HG03135 (cell line): ENCODE measurements around the gene TRIOBP.
"Not testable (repeated sequence)": the region's sequence is repeated elsewhere in the genome, so short reads cannot be mapped to it uniquely, and the experiment has no call there.

Experiments
- ATAC-seq: cut with Tn5 transposase; IDR thresholded peaks from one replicate; pipeline ENCODE4 v1.9.1; 2021; ENCODE audit warnings: mild to moderate bottlenecking, moderate library complexity; ENCODE audit not compliant: unreplicated experiment

TRIOBP gene, protein sequence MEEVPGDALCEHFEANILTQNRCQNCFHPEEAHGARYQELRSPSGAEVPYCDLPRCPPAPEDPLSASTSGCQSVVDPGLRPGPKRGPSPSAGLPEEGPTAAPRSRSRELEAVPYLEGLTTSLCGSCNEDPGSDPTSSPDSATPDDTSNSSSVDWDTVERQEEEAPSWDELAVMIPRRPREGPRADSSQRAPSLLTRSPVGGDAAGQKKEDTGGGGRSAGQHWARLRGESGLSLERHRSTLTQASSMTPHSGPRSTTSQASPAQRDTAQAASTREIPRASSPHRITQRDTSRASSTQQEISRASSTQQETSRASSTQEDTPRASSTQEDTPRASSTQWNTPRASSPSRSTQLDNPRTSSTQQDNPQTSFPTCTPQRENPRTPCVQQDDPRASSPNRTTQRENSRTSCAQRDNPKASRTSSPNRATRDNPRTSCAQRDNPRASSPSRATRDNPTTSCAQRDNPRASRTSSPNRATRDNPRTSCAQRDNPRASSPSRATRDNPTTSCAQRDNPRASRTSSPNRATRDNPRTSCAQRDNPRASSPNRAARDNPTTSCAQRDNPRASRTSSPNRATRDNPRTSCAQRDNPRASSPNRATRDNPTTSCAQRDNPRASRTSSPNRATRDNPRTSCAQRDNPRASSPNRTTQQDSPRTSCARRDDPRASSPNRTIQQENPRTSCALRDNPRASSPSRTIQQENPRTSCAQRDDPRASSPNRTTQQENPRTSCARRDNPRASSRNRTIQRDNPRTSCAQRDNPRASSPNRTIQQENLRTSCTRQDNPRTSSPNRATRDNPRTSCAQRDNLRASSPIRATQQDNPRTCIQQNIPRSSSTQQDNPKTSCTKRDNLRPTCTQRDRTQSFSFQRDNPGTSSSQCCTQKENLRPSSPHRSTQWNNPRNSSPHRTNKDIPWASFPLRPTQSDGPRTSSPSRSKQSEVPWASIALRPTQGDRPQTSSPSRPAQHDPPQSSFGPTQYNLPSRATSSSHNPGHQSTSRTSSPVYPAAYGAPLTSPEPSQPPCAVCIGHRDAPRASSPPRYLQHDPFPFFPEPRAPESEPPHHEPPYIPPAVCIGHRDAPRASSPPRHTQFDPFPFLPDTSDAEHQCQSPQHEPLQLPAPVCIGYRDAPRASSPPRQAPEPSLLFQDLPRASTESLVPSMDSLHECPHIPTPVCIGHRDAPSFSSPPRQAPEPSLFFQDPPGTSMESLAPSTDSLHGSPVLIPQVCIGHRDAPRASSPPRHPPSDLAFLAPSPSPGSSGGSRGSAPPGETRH (N-terminal part only)

DNA sequence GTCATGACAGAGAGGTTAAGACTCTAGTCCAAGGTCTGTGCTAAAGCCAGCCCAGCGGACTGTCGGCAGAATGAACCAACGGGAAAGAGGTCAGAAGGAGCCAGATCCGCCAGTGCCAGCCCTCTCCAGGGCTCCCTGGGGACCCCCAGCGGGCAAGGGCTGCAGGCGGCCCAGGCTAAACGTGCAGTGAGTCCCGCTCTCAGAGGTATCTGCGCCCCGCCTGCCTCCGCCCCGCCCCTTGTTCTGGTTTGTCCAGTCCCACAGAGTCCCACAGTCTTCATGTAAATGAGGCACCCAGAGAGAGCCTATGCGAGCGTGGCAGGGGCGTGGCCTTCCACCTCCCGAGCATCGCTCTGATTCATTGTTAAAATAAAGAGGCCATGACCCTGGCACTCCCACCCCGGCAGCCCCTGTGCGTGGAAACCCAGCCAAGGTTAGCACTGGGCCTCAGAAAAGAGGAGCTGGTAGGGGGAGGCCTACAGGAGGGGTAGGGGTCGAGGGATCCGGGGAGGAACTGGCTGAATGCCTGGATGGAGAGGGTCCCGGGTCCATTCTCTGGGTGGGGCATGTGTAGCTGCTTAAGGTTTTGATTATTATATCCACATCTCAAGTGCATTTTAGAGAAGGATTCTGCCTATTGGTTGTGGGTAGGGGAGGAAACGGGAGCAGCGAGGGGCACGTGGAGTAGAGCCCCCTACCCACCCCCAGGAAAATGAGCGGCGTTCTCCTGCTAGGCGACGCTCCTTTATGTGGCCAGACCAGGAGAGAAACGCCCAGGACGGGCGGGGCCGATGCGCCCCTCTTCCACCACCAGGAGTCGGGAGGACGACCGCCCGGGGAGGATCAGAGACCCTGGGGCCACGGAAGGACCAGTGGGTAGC, at the start of gene TRIOBP:
TRIOBP (plus strand) TSS at position 392 of the 881 bp plus-strand sequence. CDS start 4,318 bp downstream, outside the sequence.
- peak; percentile 91 for ATAC-seq

DNA sequence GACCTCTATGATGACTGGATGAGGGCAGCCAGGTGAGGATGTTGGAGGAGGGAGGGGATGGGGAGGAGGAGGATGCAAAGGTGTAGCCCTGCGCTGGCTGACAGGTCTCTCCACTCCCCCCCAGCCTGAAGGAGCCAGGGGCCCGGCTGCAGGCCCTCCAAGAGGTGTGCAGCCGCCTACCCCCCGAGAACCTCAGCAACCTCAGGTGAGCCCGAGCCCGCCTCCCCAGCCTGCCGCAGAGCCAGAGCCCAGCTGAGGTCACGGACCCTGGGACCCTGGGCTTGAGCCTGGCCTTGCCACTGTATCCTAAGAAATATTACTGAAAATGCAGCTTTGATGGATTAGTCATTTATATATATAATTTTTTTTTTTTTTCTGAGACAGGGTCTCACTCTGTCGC, 49.5 kb upstream of the TRIOBP start:
- no peak for ATAC-seq

DNA sequence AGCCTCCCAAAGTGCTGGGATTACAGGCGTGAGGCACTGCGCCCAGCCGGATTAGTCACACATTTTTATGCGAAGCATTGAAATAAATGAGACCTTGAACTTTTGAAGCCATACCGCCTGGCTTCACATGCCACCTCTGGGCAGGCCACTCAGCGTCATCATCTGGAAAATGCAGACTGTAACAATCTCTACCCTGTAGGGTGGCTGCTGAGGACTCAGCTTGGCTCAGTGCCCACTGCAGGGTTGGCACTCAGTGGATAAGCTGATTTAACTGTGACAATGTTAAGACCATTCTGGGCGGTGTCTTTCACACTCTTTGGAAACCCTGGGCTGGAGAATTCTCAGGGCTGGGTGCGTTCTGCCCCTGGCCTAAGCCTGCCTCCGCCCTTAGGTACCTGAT, 48.9 kb upstream of the TRIOBP start:
- ATAC-seq = no peak

DNA sequence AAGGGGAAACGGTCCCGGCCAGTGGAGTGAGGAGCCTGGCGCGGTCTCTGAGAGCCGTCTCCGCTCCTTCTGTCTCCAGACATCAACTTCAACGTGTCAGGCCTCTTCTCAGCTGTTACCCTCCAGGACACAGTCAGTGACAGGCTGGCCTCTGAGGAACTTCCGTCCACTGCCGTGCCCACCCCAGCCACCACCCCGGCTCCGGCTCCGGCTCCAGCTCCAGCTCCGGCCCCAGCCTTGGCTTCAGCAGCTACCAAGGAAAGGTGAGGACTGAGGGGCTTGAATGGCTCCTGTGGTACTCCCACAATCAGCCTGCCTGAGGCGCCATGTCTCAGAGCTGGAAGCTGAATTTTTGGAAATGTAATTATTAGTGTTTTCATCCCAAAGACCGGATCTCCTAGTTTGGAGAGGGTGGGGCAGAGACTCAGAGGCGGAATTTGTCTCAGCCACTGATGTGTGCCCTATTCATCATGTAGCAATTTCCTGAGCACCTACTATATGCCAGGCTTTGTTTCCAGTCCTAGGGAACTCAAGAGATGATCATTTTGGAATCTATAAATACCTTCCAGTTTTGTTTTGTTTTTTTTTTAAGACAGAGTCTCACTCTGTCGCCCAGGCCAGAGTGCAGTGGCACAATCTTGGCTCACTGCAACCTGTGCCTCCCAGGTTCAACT, 46.2 kb upstream of the TRIOBP start:
- no peak for ATAC-seq

DNA sequence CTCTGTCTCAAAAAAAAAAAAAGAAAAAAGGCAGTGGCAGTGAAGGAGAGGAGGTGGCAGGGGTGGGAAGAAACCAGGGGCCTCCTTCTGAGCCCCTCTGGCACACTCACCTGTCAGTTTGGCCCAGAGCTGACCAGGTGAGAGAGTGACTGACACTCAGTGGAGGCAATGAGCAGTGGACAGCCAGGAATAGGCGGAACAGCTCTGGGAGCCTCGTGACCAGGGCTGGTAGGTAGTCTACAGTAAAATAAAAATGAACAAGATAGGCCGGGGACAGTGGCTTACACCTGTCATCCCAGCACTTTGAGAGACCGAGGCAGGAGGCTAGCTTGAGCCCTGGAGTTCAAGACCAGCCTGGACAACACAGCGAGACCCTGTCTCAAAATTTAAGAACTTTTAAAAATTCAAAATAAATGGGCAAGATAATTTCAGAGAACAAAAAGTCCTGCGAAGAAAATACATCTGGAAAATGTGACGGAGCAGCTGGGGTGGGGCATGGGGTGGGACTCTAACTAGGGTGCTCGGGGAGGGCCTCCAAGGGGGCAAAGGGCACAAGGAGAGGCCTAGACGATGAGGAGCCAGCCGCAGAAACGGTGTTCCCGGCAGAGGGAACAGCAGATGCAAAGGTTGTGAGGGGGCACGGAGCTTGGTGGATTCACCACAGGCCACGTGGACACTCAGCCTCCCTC, 42.1 kb upstream of the TRIOBP start:
- no peak for ATAC-seq

DNA sequence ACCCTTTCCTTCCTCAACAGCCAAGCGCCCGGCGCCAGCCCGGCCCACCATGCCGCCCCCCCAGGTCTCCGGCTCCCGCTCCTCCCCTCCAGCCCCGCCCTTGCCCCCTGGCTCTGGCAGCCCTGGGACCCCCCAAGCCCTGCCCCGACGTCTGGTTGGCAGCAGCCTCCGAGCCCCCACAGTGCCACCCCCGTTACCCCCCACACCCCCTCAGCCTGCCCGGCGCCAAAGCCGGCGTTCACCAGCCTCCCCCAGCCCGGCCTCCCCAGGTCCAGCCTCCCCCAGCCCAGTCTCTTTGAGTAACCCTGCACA, 41.6 kb upstream of the TRIOBP start:
- ATAC-seq = no peak

DNA sequence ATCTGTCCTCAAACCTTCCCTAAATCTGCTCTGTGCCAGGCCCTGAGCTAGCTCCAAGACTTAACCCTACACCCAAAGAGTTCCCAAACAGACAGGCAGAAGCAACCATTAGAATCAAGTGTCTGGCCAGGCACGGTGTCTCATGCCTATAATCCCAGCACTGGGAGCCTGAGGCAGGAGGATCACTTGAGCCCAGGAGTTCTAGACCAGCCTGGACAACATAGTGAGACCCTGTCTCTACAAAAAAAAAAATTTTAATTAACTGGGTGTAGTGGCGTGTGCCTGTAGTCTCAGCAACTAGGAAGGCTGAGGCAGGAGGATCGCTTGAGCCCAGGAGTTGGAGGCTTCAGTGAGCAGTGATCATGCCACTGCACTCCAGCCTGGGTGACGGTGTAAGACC, 40.3 kb upstream of the TRIOBP start:
- not testable (repeated sequence) for ATAC-seq

DNA sequence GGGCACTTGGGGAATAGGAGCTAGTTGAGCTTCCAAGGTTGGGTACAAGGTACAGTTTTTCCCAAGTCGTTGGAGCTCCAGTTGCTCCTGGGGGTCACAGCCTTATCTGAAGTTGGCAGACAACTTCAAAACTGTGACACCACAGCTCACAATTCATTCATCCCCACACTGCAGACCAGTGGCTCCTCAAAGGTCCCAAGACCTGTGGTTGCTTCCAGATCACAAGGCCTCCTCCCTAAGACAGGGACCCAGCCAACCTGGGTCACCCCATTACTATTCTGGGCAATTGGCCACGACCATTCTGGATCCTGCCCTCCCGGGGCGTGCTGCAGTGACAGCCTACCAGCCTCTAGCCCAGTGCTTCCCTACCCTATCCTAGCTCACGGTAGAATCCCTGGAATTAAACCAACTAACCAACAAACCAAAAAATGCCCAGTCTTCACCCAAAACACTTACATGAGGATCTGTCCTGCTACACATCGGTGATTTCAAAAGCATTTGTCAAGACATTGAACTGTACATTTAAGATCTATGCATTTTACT, 39.2 kb upstream of the TRIOBP start:
- ATAC-seq = no peak

DNA sequence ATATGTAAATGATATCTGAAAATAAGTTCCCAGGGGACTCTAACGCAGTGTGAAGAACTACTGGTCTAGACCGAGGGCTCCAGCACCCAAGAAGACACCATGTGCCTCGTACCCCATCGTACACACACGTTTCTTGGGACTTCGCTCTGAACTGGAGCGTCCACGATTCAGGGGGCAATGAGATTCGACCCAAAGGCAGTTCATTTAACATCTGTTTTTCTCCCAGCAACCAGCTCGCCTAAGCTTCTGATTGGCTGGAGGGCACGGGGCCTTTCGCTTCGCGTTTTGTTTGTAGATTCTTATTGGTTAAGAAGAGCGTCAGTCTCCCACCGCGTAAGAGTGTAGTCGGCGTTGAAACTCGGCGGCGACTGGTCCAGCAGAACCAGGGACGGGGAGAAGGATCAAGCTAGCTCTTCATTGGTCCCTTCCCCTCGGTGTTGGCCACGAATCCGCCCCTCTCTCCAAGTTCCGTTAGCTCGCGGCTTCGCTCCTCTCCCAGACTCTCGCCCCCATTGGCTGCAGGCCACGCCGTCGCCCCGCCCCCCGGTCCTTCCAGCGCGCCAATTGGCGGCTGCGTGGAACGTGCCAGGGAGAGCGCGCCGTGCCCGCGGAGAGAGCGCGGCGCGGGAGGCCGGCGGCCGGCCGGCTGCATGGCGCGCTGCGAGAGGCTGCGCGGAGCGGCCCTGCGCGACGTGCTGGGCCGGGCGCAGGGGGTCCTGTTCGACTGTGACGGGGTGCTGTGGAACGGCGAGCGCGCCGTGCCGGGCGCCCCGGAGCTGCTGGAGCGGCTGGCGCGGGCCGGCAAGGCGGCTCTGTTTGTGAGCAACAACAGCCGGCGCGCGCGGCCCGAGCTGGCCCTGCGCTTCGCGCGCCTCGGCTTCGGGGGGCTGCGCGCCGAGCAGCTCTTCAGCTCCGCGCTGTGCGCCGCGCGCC, 38.4 kb upstream of the TRIOBP start, which contains the start of gene PDXP:
PDXP (plus strand) TSS at position 591 of the 933 bp plus-strand sequence; CDS start at position 651, 60 bp downstream.
- ATAC-seq = peak; percentile 77

DNA sequence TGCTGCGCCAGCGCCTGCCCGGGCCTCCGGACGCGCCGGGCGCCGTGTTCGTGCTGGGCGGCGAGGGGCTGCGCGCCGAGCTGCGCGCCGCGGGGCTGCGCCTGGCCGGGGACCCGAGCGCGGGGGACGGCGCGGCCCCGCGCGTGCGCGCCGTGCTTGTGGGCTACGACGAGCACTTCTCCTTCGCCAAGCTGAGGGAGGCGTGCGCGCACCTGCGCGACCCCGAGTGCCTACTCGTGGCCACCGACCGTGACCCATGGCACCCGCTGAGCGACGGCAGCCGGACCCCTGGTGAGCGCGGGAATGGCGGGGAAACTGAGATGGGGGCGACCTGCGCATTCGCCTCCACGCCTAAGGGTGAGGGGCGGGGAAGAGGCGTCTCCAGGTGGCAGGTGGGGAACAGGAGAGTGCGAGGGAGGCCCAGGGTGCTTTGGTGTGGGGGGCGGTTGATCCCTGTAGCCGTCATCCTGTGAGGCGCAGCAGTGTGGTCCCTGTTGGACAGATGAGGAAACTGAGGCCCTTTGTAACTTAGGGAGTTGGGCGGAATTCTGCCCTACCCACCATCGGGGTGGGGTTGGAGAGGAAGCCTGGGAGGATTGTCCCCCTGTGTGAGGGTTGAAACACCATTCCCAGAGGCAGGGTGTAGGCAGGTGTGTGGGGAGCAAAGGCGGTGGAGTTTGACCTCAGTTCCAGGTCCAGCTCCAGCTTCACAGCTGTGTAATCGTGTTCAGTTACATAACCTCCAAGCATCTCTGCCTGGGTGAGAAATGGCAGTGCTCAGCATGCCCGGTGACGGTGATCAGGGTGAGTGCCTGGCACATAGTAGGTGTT, 37.6 kb upstream of the TRIOBP start:
- ATAC-seq = peak; percentile 11

DNA sequence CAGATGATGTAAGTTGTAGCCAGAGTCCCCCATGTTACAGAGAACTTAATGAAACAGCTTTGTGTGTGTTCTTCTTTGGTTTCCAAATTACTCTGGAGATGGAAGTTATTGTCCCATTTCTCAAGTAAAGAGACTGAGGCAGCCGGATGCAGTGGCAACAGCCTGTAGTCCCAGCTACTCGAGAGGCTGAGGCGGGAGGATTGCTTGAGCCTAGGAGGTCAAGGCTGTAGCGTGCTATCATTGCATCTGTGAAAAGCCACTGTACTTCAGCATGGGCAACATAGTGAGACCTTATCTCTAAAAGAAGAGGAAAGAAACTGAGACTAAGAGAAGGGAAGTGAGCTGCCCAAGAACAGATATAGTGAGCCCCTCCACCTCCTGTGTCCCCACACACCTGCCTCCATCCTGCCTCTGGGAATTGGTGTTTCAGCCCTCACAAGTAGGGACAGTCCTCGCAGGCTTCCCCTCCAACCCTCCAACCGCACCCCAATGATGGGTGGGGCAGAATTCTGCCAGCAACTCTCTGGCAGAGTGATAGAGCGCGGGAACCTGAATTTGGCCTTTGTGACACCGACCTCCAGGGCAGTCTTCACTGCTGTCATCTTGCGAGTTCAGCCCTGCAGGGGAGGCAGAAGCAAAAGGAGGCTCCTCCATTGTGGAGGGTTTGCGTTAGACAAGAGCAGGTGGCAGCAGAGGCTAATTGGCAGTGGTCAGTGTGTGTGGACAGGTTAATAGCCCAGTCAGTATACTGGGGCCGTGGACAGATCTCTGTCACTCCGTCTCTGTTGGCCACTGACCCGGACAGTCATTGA, 36.7 kb upstream of the TRIOBP start:
- ATAC-seq = no peak

DNA sequence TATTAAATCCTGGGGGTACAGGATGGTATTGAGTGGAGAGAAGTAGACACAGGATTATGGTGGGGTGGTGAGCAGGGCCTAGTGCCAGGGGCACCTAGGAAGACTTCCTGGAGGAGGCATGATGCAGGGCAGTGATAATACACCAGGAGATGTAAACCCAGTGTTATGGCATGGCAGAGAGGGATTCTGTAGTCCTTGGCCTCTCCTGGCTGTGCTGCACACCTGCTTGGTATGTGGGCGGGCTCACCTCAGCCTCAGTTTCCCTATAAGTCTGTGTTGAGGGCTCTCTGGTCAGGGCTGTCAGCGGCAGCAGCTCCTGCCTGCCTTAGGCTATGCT, 36.2 kb upstream of the TRIOBP start:
- no peak for ATAC-seq

DNA sequence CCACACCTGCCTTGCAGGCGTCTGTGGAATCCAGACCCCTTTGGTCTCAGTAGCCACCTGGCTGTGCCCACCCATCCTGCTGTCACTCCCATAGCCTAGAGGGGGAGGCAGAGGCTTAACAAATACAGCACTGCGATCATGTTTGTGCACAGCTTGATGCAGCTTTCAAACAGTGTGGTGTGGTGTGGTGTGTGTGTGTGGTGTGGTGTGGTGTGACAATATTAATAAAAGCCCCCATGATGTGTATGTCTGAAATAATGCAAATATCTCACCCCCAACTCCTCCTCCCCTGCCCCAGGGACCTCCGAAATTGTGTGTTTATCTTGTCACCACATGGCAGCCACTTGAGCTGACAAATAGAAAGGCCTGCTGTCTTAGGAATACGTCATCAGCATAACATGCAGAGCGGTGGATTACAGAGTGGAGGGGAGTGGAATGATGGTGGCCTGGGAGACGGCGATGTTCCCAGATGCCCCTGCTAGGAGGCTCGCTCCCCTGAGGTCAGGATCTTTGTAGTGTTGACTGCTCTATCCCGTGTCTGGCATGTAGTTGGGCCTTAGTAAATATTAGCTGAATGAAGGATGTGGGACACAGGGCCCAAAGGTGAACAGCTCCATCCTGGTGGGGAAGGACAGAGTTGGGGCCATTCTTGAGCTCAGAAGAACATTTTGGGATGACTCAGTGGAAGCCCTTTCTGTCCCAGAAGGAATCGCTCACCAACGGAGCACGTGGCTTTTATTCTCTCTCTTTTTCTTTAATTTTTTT, 35.5 kb upstream of the TRIOBP start:
- no peak for ATAC-seq

DNA sequence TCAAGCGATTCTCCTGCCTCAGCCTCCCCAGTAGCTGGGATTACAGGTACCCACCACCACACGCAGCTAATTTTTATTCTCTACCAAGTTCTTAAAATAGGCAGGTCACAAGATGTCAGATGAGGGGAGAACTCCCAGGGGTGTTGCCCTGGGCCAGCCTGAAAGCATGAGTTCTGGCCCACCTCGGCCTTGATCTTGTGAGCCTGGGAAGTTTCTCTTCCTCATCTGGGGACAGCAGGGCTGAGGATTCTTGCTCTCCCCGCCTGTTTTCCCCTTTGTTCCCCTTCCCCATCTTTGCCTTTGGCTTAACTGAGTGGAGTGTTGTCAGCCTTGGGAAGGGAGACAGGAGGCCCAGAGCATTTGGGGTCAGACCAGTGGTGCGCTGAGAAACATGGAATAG, 34.8 kb upstream of the TRIOBP start:
- ATAC-seq = no peak

DNA sequence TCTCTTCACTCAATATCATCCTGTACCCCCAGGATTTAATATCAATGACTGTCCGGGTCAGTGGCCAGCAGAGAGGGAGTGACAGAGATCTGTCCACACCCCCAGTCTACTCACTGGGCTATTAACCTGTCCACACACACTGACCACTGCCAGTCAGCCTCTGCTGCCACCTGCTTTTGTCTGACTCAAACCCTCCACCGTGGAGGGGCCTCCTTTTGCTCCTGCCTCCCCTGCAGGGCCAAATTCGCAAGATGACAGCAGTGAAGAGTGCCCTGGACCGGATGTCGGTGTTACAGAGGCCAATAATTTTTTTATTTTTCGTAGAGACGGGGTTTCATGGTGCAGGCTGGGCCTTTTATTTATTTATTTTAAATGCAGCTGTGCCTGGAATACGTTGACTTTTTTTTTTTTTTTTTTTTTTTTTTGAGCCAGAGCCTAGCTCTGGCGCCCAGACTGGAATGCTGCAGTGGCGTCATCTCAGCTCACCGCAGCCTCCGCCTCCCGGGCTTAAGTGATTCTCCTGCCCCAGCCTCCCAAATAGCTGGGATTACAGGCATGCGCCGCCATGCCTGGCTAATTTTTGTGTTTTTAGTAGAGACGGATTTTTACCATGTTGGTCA, 33.2 kb upstream of the TRIOBP start:
- ATAC-seq = no peak
